MM.1S (cell line): ENCODE measurements around the gene CD200R1L.

ENCODE experiments used
- DNase-seq: peaks from one replicate; pipeline ENCODE4 v3.0.0-alpha.2; 2015
- H2AFZ ChIP-seq: fragments of 300-600 bp; sonication (generic); 2 replicates; pipeline ENCODE4 v1.6.0; 2016; ENCODE audit warnings: antibody characterized with exemption, low read length
- H3F3A ChIP-seq: fragments of 300-600 bp; sonication (generic); 2 replicates; pipeline ENCODE4 v1.6.1; 2016; ENCODE audit warnings: mild to moderate bottlenecking, antibody characterized with exemption, low read length, moderate library complexity, mixed read lengths; ENCODE audit not compliant: insufficient read depth
- H3K27ac ChIP-seq: fragments of 300-600 bp; sonication (generic); 2 replicates; pipeline ENCODE4 v1.5.1; 2016; ENCODE audit warnings: mild to moderate bottlenecking, low read length
- H3K27me3 ChIP-seq: fragments of 300-600 bp; sonication (generic); replicated peaks from 2 replicates; pipeline ENCODE4 v1.6.0; 2016; ENCODE audit warnings: low read length; ENCODE audit not compliant: insufficient read depth
- H3K36me3 ChIP-seq: fragments of 300-600 bp; sonication (generic); replicated peaks from 2 replicates; pipeline ENCODE4 v1.6.1; 2016; ENCODE audit warnings: mild to moderate bottlenecking, low read length, mixed read lengths; ENCODE audit not compliant: insufficient read depth
- H3K4me1 ChIP-seq: fragments of 300-600 bp; sonication (generic); 2 replicates; pipeline ENCODE4 v1.6.1; 2016; ENCODE audit warnings: low read length, mixed read lengths
- H3K4me2 ChIP-seq: fragments of 300-600 bp; sonication (generic); 2 replicates; pipeline ENCODE4 v1.6.0; 2016; ENCODE audit warnings: low read depth, low read length
- H3K4me3 ChIP-seq: fragments of 300-600 bp; sonication (generic); 2 replicates; pipeline ENCODE4 v1.5.1; 2016; ENCODE audit warnings: low read length, mixed read lengths
- H3K79me2 ChIP-seq: fragments of 300-600 bp; sonication (generic); 2 replicates; pipeline ENCODE4 v1.6.1; 2016; ENCODE audit warnings: mixed run types, low read length, mixed read lengths
- H3K9ac ChIP-seq: fragments of 300-600 bp; sonication (generic); 2 replicates; pipeline ENCODE4 v1.6.1; 2016; ENCODE audit warnings: low read length, mixed read lengths
- H3K9me2 ChIP-seq: fragments of 300-600 bp; sonication (generic); replicated peaks from 2 replicates; pipeline ENCODE4 v1.6.1; 2016; ENCODE audit warnings: mild to moderate bottlenecking, low read length, mixed read lengths; ENCODE audit not compliant: insufficient read depth
- H3K9me3 ChIP-seq: fragments of 300-600 bp; sonication (generic); replicated peaks from 2 replicates; pipeline ENCODE4 v1.6.1; 2016; ENCODE audit warnings: mild to moderate bottlenecking, low read length, mixed read lengths; ENCODE audit not compliant: insufficient read depth
- H4K20me1 ChIP-seq: fragments of 300-600 bp; sonication (generic); 2 replicates; pipeline ENCODE4 v1.6.1; 2016; ENCODE audit warnings: mild to moderate bottlenecking, low read length, moderate library complexity, mixed read lengths; ENCODE audit not compliant: insufficient read depth
- CTCF ChIP-seq: fragments of 300-600 bp; sonication (generic); IDR thresholded peaks from 2 replicates; pipeline ENCODE4 v1.5.1; 2016; ENCODE audit warnings: antibody characterized with exemption, low read length, mixed read lengths
- EZH2 ChIP-seq: fragments of 300-600 bp; sonication (generic); optimal IDR thresholded peaks from 2 replicates; pipeline ENCODE3; 2017; ENCODE audit warnings: low read depth, mild to moderate bottlenecking, antibody characterized with exemption, low read length, mixed read lengths
- EZH2phosphoT487 ChIP-seq: fragments of 300-600 bp; sonication (generic); IDR thresholded peaks from 2 replicates; pipeline ENCODE4 v1.6.1; 2018; ENCODE audit warnings: antibody characterized with exemption, low read length

Gene CD200R1L

GRCh38 chr3:112818289-112818688, 28.4 kb downstream of the CD200R1L start:
- Histone ChIP-seq H4K20me1 (no peaks in the 10 kb centered on the region), H3K4me2 (no peak overlapping the region), H2AFZ (no peak overlapping the region), H3K4me1 (peaks cover 12% of the 10 kb centered on the region), H3K27me3 (no peaks in the 10 kb centered on the region), H3K27ac (no peak overlapping the region), H3K79me2 (no peaks in the 10 kb centered on the region), H3F3A (no peaks in the 10 kb centered on the region), H3K36me3 (no peaks in the 10 kb centered on the region), H3K4me3 (no peak overlapping the region), H3K9ac (no peak overlapping the region), H3K9me3 (no peaks in the 10 kb centered on the region), H3K9me2 (no peaks in the 10 kb centered on the region)
- DNase-seq = no peak
- no peak for TF ChIP-seq EZH2
- TF ChIP-seq CTCF = no peak
- TF ChIP-seq EZH2phosphoT487 = no peak

- no peaks in the 10 kb centered on the region for H3K9me3 ChIP-seq
- H3F3A ChIP-seq = no peaks in the 10 kb centered on the region
- H3K9me2 ChIP-seq = no peaks in the 10 kb centered on the region
- no peak overlapping the region for H3K27ac ChIP-seq
- no peak overlapping the region for H2AFZ ChIP-seq
- peaks cover 13% of the 10 kb centered on the region for H3K4me1 ChIP-seq
- TF ChIP-seq CTCF = no peak
- TF ChIP-seq EZH2phosphoT487 = no peak
- no peak for TF ChIP-seq EZH2
- no peaks in the 10 kb centered on the region for H3K79me2 ChIP-seq
- H3K36me3 ChIP-seq = no peaks in the 10 kb centered on the region
- H3K27me3 ChIP-seq = no peaks in the 10 kb centered on the region
- H3K9ac ChIP-seq = no peak overlapping the region
- H3K4me2 ChIP-seq = no peak overlapping the region
- H4K20me1 ChIP-seq = no peaks in the 10 kb centered on the region
- no peak overlapping the region for H3K4me3 ChIP-seq
- DNase-seq = no peak
Measured at GRCh38 chr3:112817797-112818196, 28.9 kb downstream of the CD200R1L start.

- H3K4me1 ChIP-seq = peaks cover 13% of the 10 kb centered on the region
- H2AFZ ChIP-seq = no peak overlapping the region
- no peaks in the 10 kb centered on the region for H3K27me3 ChIP-seq
- no peaks in the 10 kb centered on the region for H4K20me1 ChIP-seq
- no peaks in the 10 kb centered on the region for H3F3A ChIP-seq
- TF ChIP-seq EZH2 (no peak), CTCF (no peak), EZH2phosphoT487 (no peak)
- no peak overlapping the region for H3K27ac ChIP-seq
- H3K9me3 ChIP-seq = no peaks in the 10 kb centered on the region
- H3K9me2 ChIP-seq = no peaks in the 10 kb centered on the region
- H3K36me3 ChIP-seq = no peaks in the 10 kb centered on the region
- no peak overlapping the region for H3K9ac ChIP-seq
- H3K79me2 ChIP-seq = no peaks in the 10 kb centered on the region
- DNase-seq = no peak
- no peak overlapping the region for H3K4me3 ChIP-seq
- H3K4me2 ChIP-seq = no peak overlapping the region
Measured at GRCh38 chr3:112817271-112817670, 29.4 kb downstream of the CD200R1L start.
